GM18520 (cell line): ENCODE measurements around the gene GALNT2.

Source experiments
- ATAC-seq: cut with Tn5 transposase; IDR thresholded peaks from one replicate; pipeline ENCODE4 v1.9.1; 2021; ENCODE audit not compliant: unreplicated experiment

Gene GALNT2

GRCh38 chr1:230158415-230159291 is 91.6 kb downstream of the GALNT2 start:
- ATAC-seq = no peak

GRCh38 chr1:230159580-230159979 is 92.5 kb downstream of the GALNT2 start:
- no peak for ATAC-seq

GRCh38 chr1:230160957-230161771 is 94.1 kb downstream of the GALNT2 start:
- no peak for ATAC-seq

- ATAC-seq = no peak
Observed at GRCh38 chr1:230163205-230163604, 96.2 kb downstream of the GALNT2 start.

GRCh38 chr1:230163719-230164118 is 96.7 kb downstream of the GALNT2 start:
- no peak for ATAC-seq

- no peak for ATAC-seq
Observed at GRCh38 chr1:230165536-230165935, 98.5 kb downstream of the GALNT2 start.

DNA sequence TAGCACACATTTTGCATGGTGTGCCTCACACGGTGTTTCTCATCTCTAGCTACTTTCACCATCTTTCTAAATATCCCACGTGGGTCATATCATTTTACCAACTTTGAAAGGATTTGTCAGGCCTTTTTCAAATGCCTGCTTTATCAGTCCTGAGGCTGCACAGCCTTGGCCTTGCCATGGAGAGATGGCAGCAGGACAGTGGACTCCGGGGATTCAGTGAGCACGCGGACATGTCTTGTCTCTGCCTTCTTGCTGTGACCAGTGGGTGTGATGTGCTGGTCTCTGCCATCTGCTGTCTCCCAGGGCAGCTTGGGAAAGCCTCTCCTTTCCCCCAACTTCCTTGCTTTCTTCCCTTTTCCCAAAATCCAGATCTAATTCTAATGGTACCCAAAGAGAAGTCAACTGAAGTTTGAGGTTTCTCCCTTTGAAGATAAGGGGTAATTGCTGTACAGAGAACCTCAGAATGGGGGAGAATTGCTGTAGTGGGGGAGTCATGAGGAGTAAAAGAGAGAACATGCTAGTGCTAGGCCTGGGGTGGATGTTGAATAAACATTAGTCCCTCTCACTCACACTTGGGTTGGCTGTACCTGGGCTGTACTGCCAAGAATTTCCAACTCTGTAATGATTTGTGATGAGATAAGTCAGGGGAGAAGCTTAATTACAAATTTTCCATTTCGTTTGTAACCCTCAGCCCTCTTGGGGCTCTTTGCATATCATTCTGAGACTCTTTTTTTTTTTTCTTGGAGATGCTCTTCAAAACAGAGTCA is 99.5 kb downstream of the GALNT2 start:
- no peak for ATAC-seq

DNA sequence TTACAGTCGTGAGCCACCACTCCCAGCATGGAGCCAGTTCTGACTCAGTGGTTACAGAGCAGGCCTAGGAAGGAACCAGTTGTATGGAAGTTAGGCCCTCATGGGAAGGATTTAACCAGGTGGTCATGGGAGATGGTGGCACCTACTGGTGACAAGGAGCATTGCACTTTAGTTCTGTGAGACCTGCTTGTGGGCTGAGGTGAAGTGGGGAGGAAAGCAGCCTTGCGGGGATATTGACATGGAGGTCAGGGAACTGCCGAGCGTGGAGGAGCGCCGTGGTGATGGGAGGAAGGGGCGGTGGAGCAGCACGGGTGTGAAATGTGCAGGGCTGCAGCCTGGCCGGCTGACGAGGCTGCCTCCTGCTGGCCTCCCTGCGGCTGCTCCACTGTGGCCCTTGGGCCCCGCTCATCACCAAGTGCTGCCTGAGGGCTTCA is 100.4 kb downstream of the GALNT2 start:
- no peak for ATAC-seq

DNA sequence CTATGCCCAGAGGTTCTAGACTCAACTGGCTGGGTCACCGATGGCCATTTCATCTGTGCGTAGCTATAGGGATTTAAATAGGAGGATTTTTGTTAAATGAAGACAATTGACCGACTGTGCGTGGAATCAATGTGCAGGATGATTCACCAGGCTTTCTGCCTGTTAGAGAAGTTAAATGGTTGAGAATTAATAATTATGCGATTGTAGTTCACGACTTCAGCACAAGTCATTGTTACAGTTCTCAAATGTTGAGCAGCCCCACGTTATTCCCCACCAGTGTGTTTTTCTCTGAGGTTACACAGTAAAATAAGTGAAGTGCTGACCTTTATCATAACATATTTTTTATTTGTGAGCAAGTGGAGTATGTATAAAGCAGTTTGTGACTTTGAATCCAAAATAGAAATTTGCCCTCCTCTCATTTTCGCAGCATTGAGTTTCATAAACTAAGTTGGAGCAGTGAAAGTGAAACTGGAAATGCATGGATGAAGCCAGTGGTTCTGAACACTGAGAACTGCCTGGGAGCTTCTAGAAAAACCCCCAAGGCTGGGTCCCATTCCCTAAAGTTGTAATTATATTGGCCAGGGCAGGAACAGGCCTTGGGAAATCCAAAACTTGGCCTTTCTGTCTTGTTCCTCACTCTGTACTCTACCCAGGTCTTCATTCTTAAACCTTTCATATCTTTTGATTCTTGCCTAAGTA is 102.6 kb downstream of the GALNT2 start:
- ATAC-seq = no peak

- ATAC-seq = no peak
Observed at GRCh38 chr1:230170153-230170547, 103.1 kb downstream of the GALNT2 start.

DNA sequence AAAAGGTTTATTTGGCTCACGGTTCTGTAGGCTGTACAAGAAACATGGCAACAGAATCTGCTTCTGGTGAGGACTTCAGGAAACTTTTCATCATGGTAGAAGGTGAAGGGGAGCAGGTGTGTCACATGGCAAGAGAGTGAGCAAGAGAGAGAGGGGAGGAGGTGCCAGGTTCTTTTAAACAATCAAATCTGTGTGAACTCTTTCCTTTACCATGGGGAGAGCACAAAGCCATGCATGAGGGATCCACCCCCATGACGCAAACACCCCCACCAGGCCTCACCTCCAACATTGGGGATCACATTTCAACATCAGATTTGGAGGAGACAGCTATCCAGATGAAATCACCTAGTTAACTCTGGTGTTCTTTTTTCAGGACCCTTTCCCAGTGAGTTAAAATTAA is 103.6 kb downstream of the GALNT2 start:
- ATAC-seq = no peak

- ATAC-seq = no peak
Observed at GRCh38 chr1:230171356-230172015, 104.4 kb downstream of the GALNT2 start.

- no peak for ATAC-seq
Observed at GRCh38 chr1:230172016-230172537, 105.0 kb downstream of the GALNT2 start.

GRCh38 chr1:230173187-230173975 is 106.3 kb downstream of the GALNT2 start:
- ATAC-seq = no peak

DNA sequence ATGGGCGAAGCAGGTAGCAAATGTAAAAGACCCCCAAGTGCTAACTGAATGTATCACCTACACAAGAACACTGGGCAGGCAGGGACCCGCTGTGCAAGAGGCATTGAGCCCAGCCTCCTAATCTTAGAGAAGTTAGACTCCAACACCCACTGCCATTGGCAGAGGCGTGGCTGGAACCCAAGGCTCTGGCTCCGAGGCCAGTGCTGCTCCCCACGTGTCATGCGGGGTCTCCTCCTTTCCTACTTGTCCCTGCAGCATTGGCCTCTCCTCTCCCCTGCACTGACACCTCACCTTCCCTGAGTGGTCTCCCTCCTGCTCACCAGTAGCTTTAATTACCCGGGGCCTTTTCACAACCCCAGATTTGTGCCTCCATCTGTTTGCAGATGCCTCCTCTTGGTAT is 107.0 kb downstream of the GALNT2 start:
- ATAC-seq = no peak

- ATAC-seq = no peak
Observed at GRCh38 chr1:230174471-230175162, 107.6 kb downstream of the GALNT2 start.

- ATAC-seq = no peak
Observed at GRCh38 chr1:230175163-230175747, 108.2 kb downstream of the GALNT2 start.

DNA sequence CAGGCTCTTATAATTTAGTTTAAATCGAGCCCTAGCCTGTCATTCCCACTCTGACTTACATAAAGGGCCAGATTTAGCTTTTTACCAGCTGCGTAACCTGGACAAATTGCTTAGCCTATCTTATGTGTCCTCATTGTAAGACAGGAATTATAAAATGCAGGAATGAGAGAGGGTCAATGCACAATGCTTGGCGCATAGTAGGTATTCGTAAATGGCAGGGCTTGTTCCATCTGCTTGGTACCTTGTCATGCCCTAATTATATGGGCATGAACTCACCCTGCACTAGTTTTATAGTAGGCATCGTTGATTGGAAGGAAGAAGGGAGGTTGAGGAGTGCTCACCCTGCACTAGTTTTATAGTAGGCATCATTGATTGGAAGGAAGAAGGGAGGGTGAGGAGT is 108.8 kb downstream of the GALNT2 start:
- ATAC-seq = no peak
